Neural cell (in vitro differentiated cells): ENCODE results near the gene AP1S2.

Source experiments
- CTCF ChIP-seq: fragments of 450-650 bp; IDR thresholded peaks from 2 replicates; pipeline ENCODE4 v1.5.1; 2014; ENCODE audit warnings: antibody characterized with exemption, mild to moderate bottlenecking, moderate library complexity; ENCODE audit not compliant: poor library complexity, severe bottlenecking
- EP300 ChIP-seq: fragments of 450-650 bp; conservative IDR thresholded peaks from 2 replicates; pipeline ENCODE4 v1.6.1; 2014; ENCODE audit warnings: antibody characterized with exemption, mild to moderate bottlenecking, moderate library complexity; ENCODE audit not compliant: poor library complexity, severe bottlenecking
- EZH2 ChIP-seq: fragments of 200-600, 300-800 bp; shearing (Covaris generic), sonication (generic); IDR thresholded peaks from 2 replicates; pipeline ENCODE4 v1.6.1; 2014; ENCODE audit warnings: antibody characterized with exemption, low read length, borderline replicate concordance, mild to moderate bottlenecking; ENCODE audit not compliant: insufficient read depth, poor library complexity, severe bottlenecking
- POLR2AphosphoS5 ChIP-seq: IDR thresholded peaks from 2 replicates; pipeline ENCODE4 v1.6.1; 2012
- RAD21 ChIP-seq: fragments of 450-650 bp; conservative IDR thresholded peaks from 2 replicates; pipeline ENCODE4 v1.6.1; 2014; ENCODE audit warnings: antibody characterized with exemption, mild to moderate bottlenecking, moderate library complexity
- SMC3 ChIP-seq: fragments of 450-650 bp; conservative IDR thresholded peaks from 2 replicates; pipeline ENCODE4 v1.6.1; 2014; ENCODE audit warnings: antibody characterized with exemption, mild to moderate bottlenecking, moderate library complexity; ENCODE audit not compliant: poor library complexity
- TAF1 ChIP-seq: IDR thresholded peaks from 2 replicates; pipeline ENCODE4 v1.6.1; 2012; ENCODE audit warnings: low read depth

GRCh38 chrX:15866147-15866546, 11.5 kb upstream of the AP1S2 start:
- no peak for TF ChIP-seq CTCF
- no peak for TF ChIP-seq EZH2
- no peak for TF ChIP-seq POLR2AphosphoS5
- TF ChIP-seq RAD21, result no peak
- TF ChIP-seq SMC3, result no peak
- TF ChIP-seq EP300, result no peak
- no peak for TF ChIP-seq TAF1
